HG02981 (cell line): ENCODE results near the gene MTFR1L.
"Not testable (repeated sequence)": the region's sequence is repeated elsewhere in the genome, so short reads cannot be mapped to it uniquely, and the experiment has no call there.

Source experiments
- ATAC-seq: cut with Tn5 transposase; IDR thresholded peaks from one replicate; pipeline ENCODE4 v1.9.1; 2021; ENCODE audit warnings: mild to moderate bottlenecking, moderate library complexity; ENCODE audit not compliant: unreplicated experiment

Gene MTFR1L

GRCh38 chr1:25825605-25826004 is 5.9 kb downstream of the MTFR1L start:
- no peak for ATAC-seq

GRCh38 chr1:25826571-25826970 is 6.8 kb downstream of the MTFR1L start:
- ATAC-seq, result no peak

GRCh38 chr1:25828491-25828890 is 8.7 kb downstream of the MTFR1L start:
- no peak for ATAC-seq

GRCh38 chr1:25829046-25829445 is 9.3 kb downstream of the MTFR1L start:
- ATAC-seq, result no peak

- ATAC-seq, result no peak
These were observed 11.9 kb downstream of the MTFR1L start for GRCh38 chr1:25831569-25832196.

GRCh38 chr1:25832336-25833037 is 12.7 kb downstream of the MTFR1L start:
- ATAC-seq, result no peak

GRCh38 chr1:25833158-25833557 is 13.4 kb downstream of the MTFR1L start:
- ATAC-seq, result no peak

GRCh38 chr1:25834894-25835293 is 15.1 kb downstream of the MTFR1L start:
- no peak for ATAC-seq

- no peak for ATAC-seq
These were observed 16.9 kb downstream of the MTFR1L start for GRCh38 chr1:25836695-25837094.

GRCh38 chr1:25837262-25837875 is 17.6 kb downstream of the MTFR1L start:
- no peak for ATAC-seq

- not testable (repeated sequence) for ATAC-seq
These were observed 20.1 kb downstream of the MTFR1L start for GRCh38 chr1:25839808-25840207.

- ATAC-seq, result no peak
These were observed 23.7 kb downstream of the MTFR1L start for GRCh38 chr1:25843483-25843882.

GRCh38 chr1:25844536-25845337 is 25.0 kb downstream of the MTFR1L start:
- no peak for ATAC-seq

GRCh38 chr1:25845664-25846063 is 25.9 kb downstream of the MTFR1L start:
- no peak for ATAC-seq

GRCh38 chr1:25847929-25848328 is 28.2 kb downstream of the MTFR1L start:
- no peak for ATAC-seq

GRCh38 chr1:25848531-25848930 is 28.8 kb downstream of the MTFR1L start:
- no peak for ATAC-seq

GRCh38 chr1:25854554-25854953 is 34.8 kb downstream of the MTFR1L start:
- ATAC-seq, result no peak

GRCh38 chr1:25856856-25857255 is 37.1 kb downstream of the MTFR1L start:
- no peak for ATAC-seq

- ATAC-seq, result no peak
These were observed 38.7 kb downstream of the MTFR1L start for GRCh38 chr1:25858494-25858893.

- ATAC-seq, result peak; percentile 81
These were observed 39.4 kb downstream of the MTFR1L start, which contains the start of gene AUNIP for GRCh38 chr1:25858906-25859789. Gene AUNIP, minus strand, starts transcription at chr1:25859457. Its CDS starts 100 bp downstream, at chr1:25859357.
